IMR-90 (cell line): ENCODE results near the gene LAMA3. TPM values are rescaled to one million over a fixed set of nuclear protein-coding genes. Genes with fewer than 3 reads are reported as not detected.

Experiments
- ATAC-seq: fragments of 200-7000 bp; cut with Tn5 transposase; 2 replicates; pipeline ENCODE4 v1.9.1; 2020; ENCODE audit warnings: low read depth, mild to moderate bottlenecking, moderate library complexity
- BruUV-seq: library from RNA; stranded (reverse); fragments of 400-500 nt; replicated peaks from 2 replicates; lab custom pipeline; 2021; lab: Mats Ljungman, UMichigan
- CTCF ChIA-PET: fragments of 300-600 bp; formaldehyde crosslinking; extraction: SDS; loops from one replicate; lab custom pipeline; 2021; ENCODE audit warnings: antibody characterized with exemption; lab: Yijun Ruan, JAX
- POLR2A ChIA-PET: fragments of 300-600 bp; sonication (Branson Sonifier 250); formaldehyde crosslinking; loops from one replicate; lab custom pipeline; 2022; ENCODE audit warnings: antibody characterized with exemption; ENCODE audit not compliant: unreplicated experiment; lab: Charles Lee
- DNase-seq: peaks from one replicate; pipeline ENCODE4 v3.0.0; 2013
- H2AFZ ChIP-seq: replicated peaks from 2 replicates; pipeline ENCODE3; 2013; ENCODE audit warnings: low read length, mild to moderate bottlenecking; ENCODE audit not compliant: poor library complexity
- H2AK5ac ChIP-seq: 2 replicates; pipeline ENCODE4 v1.6.1; 2013; ENCODE audit warnings: low read depth, low read length, inconsistent platforms
- H2AK9ac ChIP-seq: replicated peaks from 2 replicates; pipeline ENCODE3; 2013; ENCODE audit warnings: mild to moderate bottlenecking, low read depth, low read length, moderate library complexity; ENCODE audit not compliant: poor library complexity
- H2BK120ac ChIP-seq: 2 replicates; pipeline ENCODE4 v1.6.1; 2013; ENCODE audit warnings: low read depth, low read length, inconsistent platforms
- H2BK15ac ChIP-seq: 3 replicates; pipeline ENCODE4 v1.6.1; 2013; ENCODE audit warnings: low read depth, low read length, inconsistent platforms
- H2BK20ac ChIP-seq: 2 replicates; pipeline ENCODE4 v1.6.1; 2013; ENCODE audit warnings: low read depth, mild to moderate bottlenecking, inconsistent platforms, low read length, moderate library complexity
- H2BK5ac ChIP-seq: 2 replicates; pipeline ENCODE4 v1.6.1; 2013; ENCODE audit warnings: mild to moderate bottlenecking, low read depth, low read length, inconsistent platforms; ENCODE audit not compliant: poor library complexity, severe bottlenecking
- H3K14ac ChIP-seq: replicated peaks from 2 replicates; pipeline ENCODE4 v1.6.1; 2013; ENCODE audit warnings: low read depth, low read length, inconsistent platforms
- H3K18ac ChIP-seq: 2 replicates; pipeline ENCODE4 v1.6.1; 2013; ENCODE audit warnings: low read depth, low read length, control low read depth
- H3K23ac ChIP-seq: 2 replicates; pipeline ENCODE4 v1.6.1; 2013; ENCODE audit warnings: low read depth, low read length, inconsistent platforms
- H3K27ac ChIP-seq: 2 replicates; pipeline ENCODE4 v1.5.1; 2013; ENCODE audit warnings: mild to moderate bottlenecking, control low read depth, low read length; ENCODE audit not compliant: insufficient read depth
- H3K27me3 ChIP-seq: 2 replicates; pipeline ENCODE4 v1.6.1; 2013; ENCODE audit warnings: low read length; ENCODE audit not compliant: control insufficient read depth, insufficient read depth
- H3K36me3 ChIP-seq: 2 replicates; pipeline ENCODE4 v1.6.1; 2013; ENCODE audit warnings: low read length, mixed read lengths; ENCODE audit not compliant: control insufficient read depth, insufficient read depth
- H3K4ac ChIP-seq: 2 replicates; pipeline ENCODE4 v1.6.1; 2013; ENCODE audit warnings: low read depth, low read length, inconsistent platforms
- H3K4me1 ChIP-seq: 2 replicates; pipeline ENCODE4 v1.6.1; 2013; ENCODE audit warnings: low read length, mixed read lengths; ENCODE audit not compliant: control insufficient read depth, insufficient read depth
- H3K4me2 ChIP-seq: 2 replicates; pipeline ENCODE4 v1.6.1; 2013; ENCODE audit warnings: low read depth, mild to moderate bottlenecking, control low read depth, low read length, moderate library complexity
- H3K4me3 ChIP-seq: 2 replicates; pipeline ENCODE4 v1.5.1; 2013; ENCODE audit warnings: low read depth, mild to moderate bottlenecking, control low read depth, low read length, moderate library complexity; ENCODE audit not compliant: insufficient read depth
- H3K56ac ChIP-seq: 2 replicates; pipeline ENCODE4 v1.6.1; 2013; ENCODE audit warnings: low read length, inconsistent platforms; ENCODE audit not compliant: insufficient read depth; ENCODE audit errors: extremely low read depth
- H3K79me1 ChIP-seq, 2 experiments: 2 replicates each; pipeline ENCODE4 v1.6.1; 2013; ENCODE audit warnings: low read length in 2 of 2, inconsistent platforms in 1 of 2, low read depth in 1 of 2
- H3K9ac ChIP-seq: 2 replicates; pipeline ENCODE4 v1.6.1; 2013; ENCODE audit warnings: low read depth, low read length, control low read depth
- H3K9me1 ChIP-seq: 2 replicates; pipeline ENCODE4 v1.6.1; 2013; ENCODE audit warnings: low read length, inconsistent platforms; ENCODE audit not compliant: insufficient read depth
- H3K9me3 ChIP-seq: 2 replicates; pipeline ENCODE4 v1.6.1; 2013; ENCODE audit warnings: low read length; ENCODE audit not compliant: control insufficient read depth, insufficient read depth
- H4K20me1 ChIP-seq: 2 replicates; pipeline ENCODE4 v1.6.1; 2013; ENCODE audit warnings: low read length, inconsistent platforms; ENCODE audit not compliant: insufficient read depth
- H4K5ac ChIP-seq: 2 replicates; pipeline ENCODE4 v1.6.1; 2013; ENCODE audit warnings: mild to moderate bottlenecking, low read depth, low read length, control low read depth
- H4K8ac ChIP-seq, 2 experiments: 2 replicates each; pipeline ENCODE4 v1.6.1; 2013; ENCODE audit warnings: low read depth in 2 of 2, low read length in 2 of 2, control low read depth in 1 of 2, inconsistent platforms in 1 of 2
- H4K91ac ChIP-seq: 2 replicates; pipeline ENCODE4 v1.6.1; 2013; ENCODE audit warnings: low read depth, low read length, inconsistent platforms; ENCODE audit not compliant: insufficient read depth
- BHLHE40 ChIP-seq: fragments of 150-350 bp; IDR thresholded peaks from 2 replicates; pipeline ENCODE4 v1.6.1; 2016; ENCODE audit warnings: mild to moderate bottlenecking, low read depth, low read length
- CEBPB ChIP-seq: IDR thresholded peaks from 2 replicates; pipeline ENCODE4 v1.6.1; 2012; ENCODE audit warnings: low read depth, low read length, improper control_type of control experiment
- CHD1 ChIP-seq: IDR thresholded peaks from 2 replicates; pipeline ENCODE4 v1.6.1; 2012; ENCODE audit warnings: low read depth, low read length, improper control_type of control experiment
- CTCF ChIP-seq: conservative IDR thresholded peaks from 2 replicates; pipeline ENCODE4 v1.5.1; 2012; ENCODE audit warnings: mild to moderate bottlenecking, low read depth, low read length, improper control_type of control experiment
- ELK1 ChIP-seq: fragments of 150-350 bp; IDR thresholded peaks from 2 replicates; pipeline ENCODE4 v1.6.1; 2016; ENCODE audit warnings: low read depth, mild to moderate bottlenecking, low read length, moderate library complexity, borderline replicate concordance
- FOS ChIP-seq: fragments of 150-350 bp; IDR thresholded peaks from 2 replicates; pipeline ENCODE4 v1.6.1; 2016; ENCODE audit warnings: low read depth, low read length
- MAZ ChIP-seq: IDR thresholded peaks from 2 replicates; pipeline ENCODE4 v1.6.1; 2012; ENCODE audit warnings: low read depth, mild to moderate bottlenecking, low read length, improper control_type of control experiment, moderate library complexity, borderline replicate concordance
- MXI1 ChIP-seq: IDR thresholded peaks from 2 replicates; pipeline ENCODE4 v1.6.1; 2012; ENCODE audit warnings: low read depth, mild to moderate bottlenecking, low read length, moderate library complexity, borderline replicate concordance
- NFE2L2 ChIP-seq: fragments of 150-350 bp; IDR thresholded peaks from 2 replicates; pipeline ENCODE4 v1.6.1; 2016; ENCODE audit warnings: low read depth, mild to moderate bottlenecking, low read length
- POLR2A ChIP-seq: IDR thresholded peaks from 2 replicates; pipeline ENCODE4 v1.6.1; 2012; ENCODE audit warnings: mild to moderate bottlenecking, low read depth, low read length
- RFX5 ChIP-seq: IDR thresholded peaks from 2 replicates; pipeline ENCODE4 v1.8.0; 2012; ENCODE audit warnings: low read depth, mild to moderate bottlenecking, low read length, moderate library complexity
- SMC3 ChIP-seq: fragments of 150-350 bp; IDR thresholded peaks from 2 replicates; pipeline ENCODE4 v1.6.1; 2016; ENCODE audit warnings: low read depth, mild to moderate bottlenecking, antibody characterized with exemption, low read length, moderate library complexity
- USF2 ChIP-seq: fragments of 150-350 bp; IDR thresholded peaks from 2 replicates; pipeline ENCODE4 v1.6.1; 2017; ENCODE audit warnings: mild to moderate bottlenecking, antibody characterized with exemption, low read length, low read depth
- WGBS, 2 experiments: methylation state at CpG; one replicate each; pipeline versions ENCODE4 v1.1.5 to v1.1.7; 2013; ENCODE audit warnings: missing lambda C conversion rate in 2 of 2; ENCODE audit not compliant: insufficient read length in 1 of 2; ENCODE audit errors: extremely low coverage in 2 of 2; 5-methylcytosine and 5-hydroxymethylcytosine counted together
- dilution Hi-C: fragments of 300-500 bp; cut with HindIII; formaldehyde crosslinking; loops from one replicate; pipeline ENCODE4 v1.14.3; 2018; ENCODE audit warnings: low sequenced_read_pairs; ENCODE audit not compliant: unreplicated experiment
- in situ Hi-C: fragments of 300-500 bp; cut with MboI; formaldehyde crosslinking; loops from 3 replicates; pipeline ENCODE4 v1.14.3; 2019; ENCODE audit warnings: low sequenced_read_pairs, inconsistent platforms, mixed read lengths
- intact Hi-C: fragments of 100-400 bp; cut with micrococcal nuclease; formaldehyde crosslinking; loops from 2 replicates; pipeline ENCODE4 v1.10.0; 2022
- polyA plus RNA-seq, 3 experiments: library from polyadenylated mRNA; depleted of rRNA; stranded (reverse); fragments of >200 nt; gene quantifications; 2 replicates each; pipeline ENCODE4 v1.2.3, GENCODE V29; 2012; ENCODE audit warnings: low replicate concordance in 1 of 3
- total RNA-seq: library from RNA; depleted of rRNA; stranded (reverse); fragments of >200 nt; gene quantifications from 2 replicates; pipeline ENCODE4 v1.2.3, GENCODE V29; 2012

LAMA3 gene
- total and polyA plus RNA-seq, 2 of the 4 experiments (the other 2 are of a cell fraction), result 0.18 to 0.19 TPM

- Histone ChIP-seq H2BK5ac (no peak overlapping the region), H4K20me1 (no peaks in the 10 kb centered on the region), H3K36me3 (no peaks in the 10 kb centered on the region), H3K4me2 (no peak overlapping the region), H4K8ac (no peak overlapping the region), H3K9me3 (no peaks in the 10 kb centered on the region), H2AK9ac (no peak overlapping the region), H3K4ac (no peak overlapping the region), H3K9ac (no peak overlapping the region), H3K4me3 (no peak overlapping the region), H3K56ac (no peak overlapping the region), H3K14ac (no peak overlapping the region), H2BK120ac (no peak overlapping the region), H3K18ac (no peak overlapping the region), H3K79me1 (no peaks in the 10 kb centered on the region), H3K9me1 (peaks cover 3% of the 10 kb centered on the region; the same call in 1 of the 2 replicates), H2AK5ac (no peak overlapping the region), H2BK15ac (no peak overlapping the region), H3K27ac (no peak overlapping the region), H4K5ac (no peak overlapping the region), H2AFZ (no peak overlapping the region), H3K23ac (no peak overlapping the region), H3K4me1 (no peaks in the 10 kb centered on the region), H2BK20ac (no peak overlapping the region), H4K91ac (no peak overlapping the region), H3K27me3 (no peaks in the 10 kb centered on the region; the same call in 1 of the 2 replicates)
- dilution Hi-C loops, result no loop called here
- WGBS, 2 experiments, result 94% methylated on average over 3 of the region's 11 CpGs; no CpG with 5 or more reads in 1 of the 2 experiments
- intact Hi-C loops, result no loop called here
- in situ Hi-C loops, result no loop called here
- TF ChIP-seq BHLHE40 (no peak), NFE2L2 (no peak), POLR2A (no peak), MXI1 (no peak), SMC3 (no peak), CTCF (no peak), RFX5 (no peak), FOS (no peak), CHD1 (no peak), ELK1 (no peak), CEBPB (no peak), MAZ (no peak), USF2 (no peak)
- POLR2A ChIA-PET, result no interaction called here
- BruUV-seq, result no TSS peak
- ATAC-seq (no peak), DNase-seq (no peak)
- CTCF ChIA-PET, result no interaction called here
Observed at GRCh38 chr18:23938043-23938756, 248.9 kb downstream of the LAMA3 start.
